Adrenal gland (tissue), 12 donors: Measurements from ENCODE around the gene SLX1A. TPM values are rescaled to one million over a fixed set of nuclear protein-coding genes. Genes with fewer than 3 reads are reported as not detected.
"Not testable (repeated sequence)": the region's sequence is repeated elsewhere in the genome, so short reads cannot be mapped to it uniquely, and the experiment has no call there.

ENCODE experiments used
- DNase-seq, 7 donors: peaks; one replicate each; pipeline ENCODE4 v3.0.0-alpha.2; 2019 to 2020
- H3K27ac ChIP-seq, 5 donors: fragments of 200-600 bp; sonication (generic) in 4 of 5; 1 replicate in 3 of 5; 2 replicates in 2 of 5; pipeline versions ENCODE4 v1.5.1 to v1.8.0; 2016 to 2020; ENCODE audit warnings: mild to moderate bottlenecking in 1 of 5
- H3K27me3 ChIP-seq: fragments of 200-600 bp; 2 replicates; pipeline ENCODE4 v1.8.0; 2021
- H3K36me3 ChIP-seq, 2 donors: fragments of 200-600 bp; replicated peaks in 1 of 2; 1 replicate in 1 of 2; 2 replicates in 1 of 2; pipeline versions ENCODE4 v1.5.1 to v1.8.0; 2018 to 2022
- H3K4me1 ChIP-seq, 2 donors: fragments of 200-600 bp; replicated peaks in 1 of 2; 1 replicate in 1 of 2; 2 replicates in 1 of 2; pipeline versions ENCODE4 v1.5.1 to v1.8.0; 2018 to 2021
- H3K4me3 ChIP-seq, 4 donors: fragments of 200-600 bp; sonication (generic) in 3 of 4; one replicate each; pipeline ENCODE4 v1.5.1; 2016 to 2018
- H3K9me3 ChIP-seq, 3 donors: fragments of 200-600 bp; sonication (generic) in 1 of 3; replicated peaks in 1 of 3; 1 replicate in 2 of 3; 2 replicates in 1 of 3; pipeline versions ENCODE4 v1.5.1 to v1.8.0; 2016 to 2021
- CTCF ChIP-seq, 6 experiments: fragments of 450-650 bp in 4 of 6; fragments of 200-600 bp in 2 of 6; sonication (generic) in 1 of 6; IDR thresholded peaks; 1 replicate in 5 of 6; 2 replicates in 1 of 6; pipeline versions ENCODE4 v1.5.1 to v1.8.0; 2016 to 2021; ENCODE audit warnings: antibody characterized with exemption in 6 of 6, mild to moderate bottlenecking in 2 of 6, moderate library complexity in 1 of 6
- POLR2A ChIP-seq, 2 donors: fragments of 450-650 bp; IDR thresholded peaks; one replicate each; pipeline ENCODE4 v1.6.1; 2017; ENCODE audit warnings: antibody characterized with exemption in 2 of 2, mild to moderate bottlenecking in 2 of 2, moderate library complexity in 1 of 2
- WGBS, 4 donors: extraction: QIAGEN DNeasy Blood & Tissue Kit in 2 of 4; methylation state at CpG; one replicate each; pipeline versions ENCODE4 v1.1.5 to v1.1.7; 2013 to 2017; 5-methylcytosine and 5-hydroxymethylcytosine counted together
- intact Hi-C, 2 donors: fragments of 100-400 bp; cut with DNase I; formaldehyde crosslinking; loops; one replicate each; pipeline versions ENCODE4 v1.14.1 to v1.15.0; 2022 to 2023
- polyA plus RNA-seq, 3 donors: library from polyadenylated mRNA; stranded (reverse); fragments of 200-250 nt in 2 of 3; fragments of 350-450 nt in 1 of 3; fragmentation: Illumina TruSeq in 1 of 3; extraction: RNeasy Lipid Tissue Mini Kit (QIAGEN cat#74804) in 1 of 3; gene quantifications; one replicate each; pipeline ENCODE4 v1.2.3, GENCODE V29; 2013 to 2014
- total RNA-seq, 9 donors: library from RNA; depleted of rRNA in 4 of 9; stranded (reverse); fragments of >200 nt in 4 of 9; fragments of 120-200 nt in 1 of 9; fragmentation: NEBNext Ultra II Directional in 1 of 9; extraction: Animal tissue kit (Norgen Biotek cat#: 25700) in 1 of 9; gene quantifications; one replicate each; pipeline versions ENCODE4 v1.1.0 to v1.2.4, GENCODE V29; 2013 to 2023
- donor health status: healthy with polysubstance abuse.
- donor health status: Bipolar disorder and iron deficiency.
- donor health status: DM: yes; HTN: yes; CAD: no.
- donor health status: DM: no; HTN: no; CAD: no.
- donor health status: DM: no; HTN: no; CAD: no.
- donor health status: DM: yes; HTN: yes; CAD: no.

SLX1A gene
- total and polyA plus RNA-seq, 12 donors: 7.9 to 195 (median 47.5) TPM

- Histone ChIP-seq H3K36me3 (no peaks in the 10 kb centered on the region), H3K27me3 (no peaks in the 10 kb centered on the region), H3K4me1 (no peaks in the 10 kb centered on the region), H3K9me3 (no peaks in the 10 kb centered on the region), H3K4me3 (no peak overlapping the region), H3K27ac (no peak overlapping the region)
- 92 to 96% (median 93%) methylated on average over 5 of the region's 5 CpGs for WGBS, 4 donors
- intact Hi-C loops: no loop called here
- TF ChIP-seq CTCF (IDR thresholded peaks at IDR 0.05) (no peak), POLR2A (IDR thresholded peaks at IDR 0.05) (no peak)
- DNase-seq: no peak
These were observed 38.5 kb upstream of the SLX1A start for GRCh38 chr16:30155188-30155587.

GRCh38 chr16:30157214-30157613 lies 36.5 kb upstream of the SLX1A start:
- no peaks in the 10 kb centered on the region for H3K36me3 ChIP-seq
- no peaks in the 10 kb centered on the region for H3K27me3 ChIP-seq
- no peaks in the 10 kb centered on the region for H3K4me1 ChIP-seq
- DNase-seq: no peak
- 78 to 93% (median 91%) methylated on average over 1 of the region's 1 CpG for WGBS, 4 donors
- TF ChIP-seq POLR2A (IDR thresholded peaks at IDR 0.05): no peak
- no peak for TF ChIP-seq CTCF (IDR thresholded peaks at IDR 0.05)
- H3K27ac ChIP-seq: no peak overlapping the region
- no peaks in the 10 kb centered on the region for H3K9me3 ChIP-seq
- intact Hi-C loops: no loop called here
- H3K4me3 ChIP-seq: no peak overlapping the region

- DNase-seq: no peak
- 77 to 84% (median 82%) methylated on average over 3 of the region's 3 CpGs for WGBS, 4 donors
- no peaks in the 10 kb centered on the region for H3K4me1 ChIP-seq
- no peaks in the 10 kb centered on the region for H3K27me3 ChIP-seq
- H3K9me3 ChIP-seq: no peaks in the 10 kb centered on the region
- intact Hi-C loops: loop anchor here in 1 of 2 donors (10.0 kb wide), 1 partner anchor 49 kb away; the partner anchor contains the start of gene GDPD3
- H3K4me3 ChIP-seq: no peak overlapping the region
- H3K36me3 ChIP-seq: no peaks in the 10 kb centered on the region
- no peak overlapping the region for H3K27ac ChIP-seq
- TF ChIP-seq CTCF (IDR thresholded peaks at IDR 0.05) (no peak), POLR2A (IDR thresholded peaks at IDR 0.05) (no peak)
These were observed 30.1 kb upstream of the SLX1A start for GRCh38 chr16:30163538-30163937.

- H3K9me3 ChIP-seq: no peaks in the 10 kb centered on the region
- H3K27me3 ChIP-seq: no peaks in the 10 kb centered on the region
- no peak overlapping the region for H3K4me3 ChIP-seq
- no peak for TF ChIP-seq POLR2A (IDR thresholded peaks at IDR 0.05)
- TF ChIP-seq CTCF (IDR thresholded peaks at IDR 0.05): no peak
- H3K36me3 ChIP-seq: no peaks in the 10 kb centered on the region
- intact Hi-C loops: loop anchor here in 1 of 2 donors (10.0 kb wide), 1 partner anchor 52 kb away; the partner anchor contains the start of gene GDPD3
- 86 to 91% (median 88%) methylated on average over 11 of the region's 11 CpGs for WGBS, 4 donors
- H3K27ac ChIP-seq: no peak overlapping the region
- no peaks in the 10 kb centered on the region for H3K4me1 ChIP-seq
- no peak for DNase-seq
These were observed 27.3 kb upstream of the SLX1A start for GRCh38 chr16:30166202-30166902.

GRCh38 chr16:30168746-30169145 lies 24.9 kb upstream of the SLX1A start:
- intact Hi-C loops: loop anchor here in 1 of 2 donors (10.0 kb wide), 1 partner anchor 54 kb away; the partner anchor contains the start of gene GDPD3
- DNase-seq: not testable (repeated sequence)

GRCh38 chr16:30169416-30169815 lies 24.3 kb upstream of the SLX1A start:
- WGBS, 4 donors: 93% methylated on average over 32 of the region's 38 CpGs; no CpG with 5 or more reads in 3 of the 4 donors
- intact Hi-C loops: loop anchor here in 1 of 2 donors (10.0 kb wide), 1 partner anchor 55 kb away; the partner anchor contains the start of gene GDPD3
- H3K4me3 ChIP-seq, H3K27me3 ChIP-seq, H3K36me3 ChIP-seq, H3K27ac ChIP-seq, H3K9me3 ChIP-seq, H3K4me1 ChIP-seq, DNase-seq: not testable (repeated sequence)

More at GRCh38 chr16:30168746-30169145, 24.9 kb upstream of the SLX1A start:
- H3K36me3 ChIP-seq, H3K4me3 ChIP-seq, H3K9me3 ChIP-seq, H3K27ac ChIP-seq, H3K27me3 ChIP-seq, H3K4me1 ChIP-seq: not testable (repeated sequence)
- 81 to 85% methylated on average over 9 to 14 of the region's 29 CpGs; no CpG with 5 or more reads in 2 of the 4 donors for WGBS, 4 donors

- H3K9me3 ChIP-seq, intact Hi-C loops, H3K27ac ChIP-seq, H3K4me1 ChIP-seq, H3K4me3 ChIP-seq, DNase-seq, H3K36me3 ChIP-seq, H3K27me3 ChIP-seq: not testable (repeated sequence)
- 89 to 96% methylated on average over 10 to 14 of the region's 31 CpGs; no CpG with 5 or more reads in 2 of the 4 donors for WGBS, 4 donors
These were observed 23.5 kb upstream of the SLX1A start for GRCh38 chr16:30170145-30170544.
